HG02943 (cell line): Measurements from ENCODE around the gene POMZP3.
A peak's percentile ranks its signal among the peaks of the same experiment; 100 is the strongest.
"Not testable (repeated sequence)": the region's sequence is repeated elsewhere in the genome, so short reads cannot be mapped to it uniquely, and the experiment has no call there.

ENCODE experiments used
- ATAC-seq: cut with Tn5 transposase; IDR thresholded peaks from one replicate; pipeline ENCODE4 v1.9.1; 2021; ENCODE audit warnings: mild to moderate bottlenecking, low read depth, moderate library complexity; ENCODE audit not compliant: unreplicated experiment

The POMZP3 gene

DNA sequence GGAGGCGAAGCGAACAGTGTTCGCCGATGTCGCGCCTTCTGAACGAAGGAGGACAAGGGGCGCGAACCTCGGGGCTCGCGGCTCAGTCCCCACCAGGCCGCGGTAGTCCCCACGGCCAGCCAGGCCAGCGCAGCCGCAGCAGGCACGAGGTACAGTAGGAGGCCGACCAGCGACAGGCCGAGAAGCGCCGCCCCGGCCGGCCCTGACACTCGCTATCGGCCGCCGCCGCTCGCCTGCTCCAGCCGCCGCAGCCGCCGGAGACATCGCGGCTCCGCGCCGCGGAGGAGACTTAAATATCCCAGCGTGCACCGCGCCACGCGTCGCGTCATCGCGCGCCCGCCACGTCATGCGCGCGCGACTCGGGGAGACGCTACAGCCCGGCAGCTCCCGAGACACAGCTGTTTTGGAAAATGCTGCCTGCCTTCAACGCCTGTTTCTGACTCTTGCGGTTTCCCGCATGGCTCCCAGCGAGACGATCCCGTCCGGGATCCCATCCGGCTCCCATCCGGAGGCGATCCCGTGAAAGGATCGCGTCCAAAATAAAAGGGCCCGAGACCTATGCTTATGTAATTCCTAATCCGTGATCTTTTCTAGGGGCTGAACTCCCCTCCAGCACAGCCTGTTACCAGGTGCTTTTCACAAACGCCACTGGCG lies at the start of gene POMZP3:
POMZP3 (minus strand) TSS at position 291 of the 654 bp plus-strand sequence. CDS start 1,215 bp downstream, outside the sequence.
- peak; percentile 86 for ATAC-seq

DNA sequence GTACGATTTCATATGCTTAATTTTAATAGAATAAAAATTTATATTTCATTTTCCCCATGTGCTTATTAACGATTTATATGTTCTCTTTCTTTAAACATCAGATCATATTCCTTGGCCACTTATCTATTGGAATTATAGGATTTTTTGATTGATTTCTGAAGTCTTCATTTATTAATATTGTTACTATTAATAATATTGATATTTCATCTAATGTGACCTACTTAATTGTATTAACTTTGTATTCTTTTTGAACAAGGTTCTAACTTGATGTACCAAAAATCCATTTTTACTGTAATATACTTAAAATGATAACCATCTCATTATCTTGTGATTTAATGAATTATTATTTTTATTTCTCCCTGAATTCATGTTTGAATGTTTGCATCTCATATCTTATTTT lies 48.7 kb upstream of the POMZP3 start:
- ATAC-seq, result not testable (repeated sequence)

DNA sequence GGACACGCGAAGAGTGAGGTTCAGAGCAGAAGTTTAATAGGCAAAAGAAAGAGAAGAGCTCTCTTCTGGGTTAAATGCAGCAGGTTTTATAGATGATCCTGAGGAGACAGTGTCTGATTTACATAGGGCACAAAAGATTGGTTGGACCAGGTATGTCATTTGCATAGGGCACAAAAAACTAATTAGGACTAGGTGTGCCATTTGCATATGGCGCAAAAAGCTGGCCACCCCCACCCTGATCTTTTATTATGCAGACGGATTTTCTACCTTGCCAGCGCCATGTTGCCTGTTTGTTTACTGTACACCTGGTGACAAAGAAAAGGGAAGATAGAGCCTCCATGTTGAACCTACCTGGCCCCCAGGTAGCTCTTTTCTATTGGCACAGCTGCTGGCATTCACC lies 46.3 kb upstream of the POMZP3 start:
- ATAC-seq, result not testable (repeated sequence)

DNA sequence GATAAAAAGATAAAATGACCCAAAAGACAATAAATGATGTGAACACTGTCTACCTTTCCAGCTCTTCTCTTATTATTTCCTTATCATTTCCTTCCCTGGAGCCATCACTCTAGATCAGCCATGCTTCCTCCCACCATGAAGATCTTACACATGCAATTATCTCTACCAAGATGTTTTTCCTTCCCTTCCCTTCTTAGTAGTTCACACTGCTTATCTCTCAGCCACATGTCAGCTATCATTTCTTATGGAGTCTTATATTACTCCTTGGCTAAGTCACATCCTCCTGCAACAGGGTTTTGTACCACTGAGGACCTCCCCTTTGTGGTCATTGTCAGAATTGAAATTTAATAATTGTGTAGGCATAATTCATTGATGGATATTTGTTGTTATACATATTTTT lies 32.1 kb upstream of the POMZP3 start:
- ATAC-seq, result not testable (repeated sequence)

DNA sequence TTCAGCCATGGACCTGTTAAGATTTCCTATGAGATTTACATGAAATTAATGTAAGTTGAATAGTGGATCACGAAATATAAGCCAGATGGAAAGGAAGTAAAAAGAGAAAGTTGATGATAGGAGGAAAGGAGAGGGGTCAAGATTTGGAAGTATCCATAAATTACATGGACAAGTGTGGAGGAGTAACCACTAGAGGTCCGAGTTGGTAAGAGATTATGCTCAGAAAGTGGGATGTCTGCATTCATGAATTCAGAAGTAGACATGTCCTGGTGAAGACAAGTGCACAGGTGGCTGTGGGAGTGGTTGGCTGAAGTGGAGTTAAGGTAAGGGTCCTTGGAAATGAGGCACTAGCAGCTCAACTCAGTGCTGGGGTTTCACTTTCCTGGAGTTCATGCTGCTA lies 29.3 kb upstream of the POMZP3 start:
- not testable (repeated sequence) for ATAC-seq

DNA sequence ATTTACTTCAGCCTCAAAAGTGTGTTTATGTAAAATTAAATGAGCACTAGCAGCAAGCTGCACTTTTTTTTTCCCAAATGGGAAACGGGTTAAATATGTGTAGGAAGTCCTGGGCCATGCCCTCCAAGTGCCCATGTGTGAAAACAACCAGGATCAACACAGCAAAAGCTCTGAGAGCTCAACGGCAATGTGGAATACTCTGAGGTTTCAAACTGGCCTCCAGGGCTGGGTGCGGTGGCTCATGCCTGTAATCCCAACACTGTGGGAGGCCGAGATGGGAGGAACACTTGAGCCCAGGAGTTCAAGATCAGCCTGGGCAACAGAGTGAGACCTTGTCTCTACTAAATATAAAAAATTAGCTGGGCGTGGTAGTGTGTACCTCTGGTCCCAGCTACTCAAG lies 15.5 kb upstream of the POMZP3 start:
- ATAC-seq, result not testable (repeated sequence)

DNA sequence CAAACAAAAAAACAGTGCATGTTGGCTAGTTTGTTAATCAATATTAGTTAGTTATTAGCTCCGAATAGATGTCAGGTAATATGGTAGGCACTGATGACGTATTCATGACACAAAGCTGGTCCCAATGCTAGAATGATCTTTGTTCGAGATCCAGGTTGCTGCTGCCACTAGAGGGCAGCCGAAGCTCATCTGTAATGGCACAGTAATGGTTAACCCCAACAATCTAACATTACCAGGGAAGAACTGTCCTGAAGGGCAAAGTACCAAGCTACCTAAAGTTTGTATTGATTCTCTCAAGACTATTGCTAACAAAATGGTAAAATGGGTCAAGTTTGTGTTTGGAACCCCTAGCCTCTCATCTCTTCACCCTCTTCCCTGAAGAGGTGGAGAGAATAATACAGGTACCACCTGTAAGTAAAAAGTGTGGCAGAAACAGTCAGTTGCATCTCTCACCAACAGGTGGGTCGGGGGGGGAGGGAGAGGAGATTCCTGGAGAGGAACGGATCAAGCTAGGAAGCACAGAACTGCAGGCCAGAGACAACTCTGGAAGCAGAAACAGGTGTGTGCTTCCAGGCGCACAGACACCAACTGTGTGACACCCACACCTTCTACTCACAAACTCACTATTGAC lies 10.1 kb upstream of the POMZP3 start:
- ATAC-seq, result peak; percentile 88

DNA sequence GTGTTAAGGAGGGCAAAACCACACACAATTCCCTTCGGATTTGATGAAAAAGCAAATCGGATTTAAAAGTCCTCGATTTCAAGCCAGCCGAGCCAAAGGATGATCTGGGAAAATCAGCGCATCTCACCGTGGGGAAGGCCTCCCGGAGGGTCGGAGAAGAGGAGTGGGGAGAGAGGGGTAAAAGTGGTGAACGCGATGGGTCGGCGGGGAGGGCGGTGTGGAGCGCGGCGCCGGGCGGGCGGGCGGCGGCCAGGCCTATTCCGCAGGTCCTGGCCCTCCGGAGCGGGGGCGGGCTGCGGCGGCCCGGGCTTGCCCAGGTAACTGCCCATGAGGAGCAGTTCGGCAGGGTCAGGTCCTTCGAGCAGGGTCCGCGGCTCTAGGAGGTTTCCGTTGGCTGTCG lies 498 bp downstream of the POMZP3 start:
- ATAC-seq, result peak; percentile 36

DNA sequence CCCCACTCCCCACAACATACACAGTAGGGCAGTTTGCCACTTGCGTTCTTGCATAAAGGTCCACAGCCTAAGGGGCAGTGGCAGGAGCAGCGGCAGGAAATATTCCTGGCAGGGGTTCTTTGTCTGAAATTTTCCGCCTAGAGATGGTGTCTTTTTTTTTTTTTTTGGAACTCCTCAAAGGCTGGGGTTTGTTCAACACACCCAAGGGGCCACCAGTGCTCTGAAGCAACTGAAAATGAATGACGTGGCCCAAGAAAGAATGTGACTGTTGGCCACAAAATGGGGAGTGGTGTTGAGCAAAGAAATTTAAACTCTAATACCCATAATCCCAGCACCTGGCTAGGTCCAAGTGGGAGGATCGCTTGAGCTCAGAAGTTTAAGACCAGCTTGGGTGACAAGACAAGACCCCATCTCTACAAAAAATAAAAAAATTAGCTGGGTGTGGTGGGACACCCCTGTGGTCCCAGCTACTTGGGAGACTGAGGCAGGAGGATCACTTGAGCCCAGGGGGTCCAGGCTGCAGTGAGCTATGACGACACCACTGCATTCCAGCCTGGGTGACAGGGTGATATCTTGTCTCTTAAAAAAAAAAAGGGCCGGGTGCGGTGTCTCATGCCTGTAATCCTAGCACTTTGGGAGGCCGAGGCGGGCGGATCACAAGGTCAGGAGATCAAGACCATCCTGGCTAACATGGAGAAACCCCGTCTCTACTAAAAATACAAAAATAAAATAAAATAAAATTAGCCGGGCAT lies 7.5 kb downstream of the POMZP3 start:
- not testable (repeated sequence) for ATAC-seq

DNA sequence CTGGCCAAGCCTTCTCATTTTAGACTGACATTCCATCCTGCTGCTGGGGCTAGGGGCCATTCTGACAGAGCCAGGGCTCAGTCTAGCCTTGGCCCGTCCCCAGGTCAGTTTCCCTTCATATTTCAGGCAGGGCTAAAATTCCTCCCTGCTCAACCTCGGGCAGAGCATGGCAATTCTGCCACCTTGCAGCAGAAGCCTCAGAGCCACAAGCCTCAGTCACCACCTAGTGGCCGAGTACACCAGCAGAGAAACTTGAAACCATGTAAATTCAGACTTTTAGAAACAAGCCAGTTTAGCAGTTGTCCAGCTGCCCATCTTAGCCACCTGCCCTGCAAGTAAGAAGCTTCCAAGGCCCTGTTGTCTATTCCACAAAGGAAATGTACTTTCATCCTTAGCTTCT lies 13.3 kb downstream of the POMZP3 start:
- not testable (repeated sequence) for ATAC-seq

DNA sequence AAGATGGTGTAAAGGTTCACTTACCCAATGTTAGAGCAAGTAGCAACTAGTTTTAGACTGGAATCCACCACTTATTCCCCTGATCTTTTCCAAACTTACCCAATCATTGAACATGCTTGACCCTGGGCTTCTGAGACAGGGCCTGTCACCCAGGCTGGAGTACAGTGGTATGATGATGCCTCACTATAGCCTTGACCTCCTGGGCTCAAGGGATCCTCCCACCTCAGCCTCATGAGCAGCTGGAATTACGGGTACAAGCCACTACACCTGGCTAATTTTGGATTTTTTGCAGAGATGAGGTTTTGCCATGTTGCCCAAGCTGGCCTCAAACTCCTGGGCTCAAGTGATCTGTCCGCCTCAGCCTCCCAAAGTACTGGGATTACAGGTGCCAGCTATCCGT lies 14.8 kb downstream of the POMZP3 start:
- ATAC-seq, result not testable (repeated sequence)

DNA sequence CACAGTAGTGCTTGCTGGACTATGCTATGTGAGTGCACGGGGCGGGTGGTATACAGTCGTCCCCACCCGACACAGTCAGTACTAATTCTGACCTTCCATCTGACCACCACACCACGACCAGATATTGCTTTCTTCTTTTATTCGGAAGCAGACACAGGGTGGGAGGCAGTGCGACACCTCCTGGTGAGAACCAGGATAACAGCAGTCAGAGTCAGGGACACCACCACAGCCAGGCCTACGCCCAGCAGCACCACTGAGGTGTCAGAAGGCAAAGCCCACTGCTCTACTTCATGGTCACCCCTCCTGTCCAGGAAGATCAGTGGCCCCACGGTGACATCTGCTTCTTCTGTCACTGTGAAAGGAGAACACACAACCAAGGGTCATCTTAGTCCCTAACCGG lies 17.2 kb downstream of the POMZP3 start:
- peak; percentile 57 for ATAC-seq

DNA sequence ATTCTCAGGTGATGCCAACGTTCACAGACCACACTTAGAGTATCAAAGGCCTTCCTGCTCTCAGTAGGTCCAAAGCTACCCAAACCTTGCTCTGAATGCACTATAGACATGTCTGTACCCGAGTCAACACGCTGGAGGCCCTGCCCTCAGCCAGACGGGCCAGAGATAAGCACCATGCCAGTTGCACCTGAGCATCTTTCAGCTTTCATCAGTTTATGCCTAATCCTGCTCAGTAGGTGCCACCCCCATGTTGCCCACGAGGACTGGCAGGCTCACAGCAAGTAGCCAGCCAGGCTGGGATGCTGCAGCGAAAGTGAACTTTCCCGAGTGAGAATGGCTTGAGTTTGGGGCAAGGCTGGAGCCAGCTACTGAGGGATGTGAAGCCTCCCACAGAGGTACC lies 18.6 kb downstream of the POMZP3 start:
- not testable (repeated sequence) for ATAC-seq

DNA sequence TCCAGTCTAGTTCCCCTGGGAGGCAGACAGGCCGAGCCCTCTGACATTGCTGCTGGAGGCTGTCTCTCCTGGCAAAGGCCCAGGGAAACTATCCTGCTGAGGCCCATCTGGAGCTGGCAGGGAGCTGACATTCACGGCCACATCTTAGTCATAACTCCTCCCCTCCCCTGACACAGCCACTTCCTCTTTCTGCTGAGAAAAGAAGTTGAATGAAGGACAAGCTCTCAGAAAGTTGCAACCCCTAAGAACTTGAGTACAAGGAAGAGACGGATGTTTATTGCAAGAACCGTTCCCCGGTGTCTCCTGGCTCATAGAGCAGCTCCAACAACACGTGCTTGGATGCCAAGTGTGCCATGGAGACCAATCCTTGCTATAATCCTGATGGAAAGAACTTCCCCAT lies 21.1 kb downstream of the POMZP3 start:
- peak; percentile 89 for ATAC-seq

DNA sequence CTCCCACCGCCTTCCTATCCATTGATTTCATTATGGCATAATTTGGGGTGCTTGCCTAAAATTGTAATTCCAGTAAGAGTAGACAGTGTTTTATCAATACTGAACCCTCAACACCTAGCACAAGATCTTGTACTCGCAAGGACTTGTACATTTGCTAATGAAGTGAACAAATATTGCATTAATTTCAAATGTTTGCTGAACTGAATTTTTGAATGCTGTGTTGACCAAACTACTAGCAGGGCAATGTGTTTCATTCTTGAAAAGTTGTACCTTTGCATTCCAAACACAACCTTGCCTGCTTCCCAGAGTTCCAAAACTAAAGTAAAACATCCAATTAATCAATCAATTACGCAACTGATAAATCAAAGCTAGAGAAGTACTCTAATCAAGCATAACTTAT lies 26.4 kb downstream of the POMZP3 start:
- not testable (repeated sequence) for ATAC-seq

DNA sequence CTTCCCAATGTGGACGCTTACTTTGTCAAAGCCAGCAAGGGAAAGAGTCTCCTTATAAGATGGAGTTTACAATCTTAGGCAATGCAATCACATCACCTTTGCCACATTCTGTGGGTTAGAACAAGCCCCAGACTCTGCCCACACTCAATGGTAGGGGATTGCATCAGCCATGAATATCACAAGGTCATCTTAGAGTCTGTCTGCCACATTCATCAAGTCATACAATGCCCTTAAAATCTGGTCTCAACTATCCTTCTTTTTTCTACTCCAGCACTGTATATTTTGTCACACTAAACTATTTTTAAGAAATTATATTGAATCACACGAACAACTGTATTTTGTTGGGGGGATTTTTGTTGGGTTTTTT lies 27.0 kb downstream of the POMZP3 start:
- ATAC-seq, result not testable (repeated sequence)

DNA sequence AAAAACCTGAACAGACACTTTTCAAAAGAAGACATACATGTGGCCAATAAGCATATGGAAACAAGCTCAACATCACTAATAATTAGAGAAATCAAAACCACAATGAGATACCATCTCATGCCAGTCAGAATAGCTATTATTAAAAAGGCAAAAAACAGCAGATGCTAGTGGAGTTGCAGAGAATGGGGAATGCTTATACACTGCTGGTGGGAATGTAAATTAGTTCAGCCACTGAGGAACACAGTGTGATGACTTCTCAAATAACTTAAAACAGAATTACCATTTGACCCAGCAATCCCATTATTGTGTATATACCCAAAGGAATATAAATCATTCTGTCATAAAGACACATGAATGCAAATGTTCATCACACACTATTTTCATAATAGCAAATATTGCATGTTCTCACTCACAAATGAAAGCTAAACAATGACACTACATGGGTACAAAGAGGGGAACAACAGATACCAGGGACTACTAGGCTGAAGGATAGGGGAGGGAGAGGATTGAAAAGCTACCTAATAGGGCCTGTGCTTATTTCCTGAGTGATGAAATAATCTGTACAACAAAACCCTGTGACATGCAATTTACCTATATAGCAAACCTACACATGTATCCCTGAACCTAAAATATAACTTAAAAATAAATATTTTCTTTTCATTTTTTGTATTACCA lies 28.4 kb downstream of the POMZP3 start:
- ATAC-seq, result not testable (repeated sequence)

DNA sequence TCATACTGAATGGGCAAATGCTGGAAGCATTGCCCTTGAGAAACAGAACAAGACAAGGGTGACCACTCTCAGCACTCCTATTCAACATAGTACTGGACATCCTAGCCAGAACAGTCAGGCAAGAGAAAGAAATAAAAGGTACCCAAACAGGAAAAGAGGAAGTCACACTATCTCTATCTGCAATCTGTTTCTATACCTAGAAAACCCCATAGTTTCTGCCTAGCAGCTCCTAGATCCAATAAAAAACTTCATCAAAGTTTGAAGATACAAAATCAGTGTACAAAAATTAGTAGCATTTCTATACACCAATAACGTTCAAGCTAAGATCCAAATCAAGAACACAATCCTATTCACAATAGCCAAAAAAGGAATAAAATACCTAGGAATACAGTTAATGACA lies 29.8 kb downstream of the POMZP3 start:
- ATAC-seq, result not testable (repeated sequence)

DNA sequence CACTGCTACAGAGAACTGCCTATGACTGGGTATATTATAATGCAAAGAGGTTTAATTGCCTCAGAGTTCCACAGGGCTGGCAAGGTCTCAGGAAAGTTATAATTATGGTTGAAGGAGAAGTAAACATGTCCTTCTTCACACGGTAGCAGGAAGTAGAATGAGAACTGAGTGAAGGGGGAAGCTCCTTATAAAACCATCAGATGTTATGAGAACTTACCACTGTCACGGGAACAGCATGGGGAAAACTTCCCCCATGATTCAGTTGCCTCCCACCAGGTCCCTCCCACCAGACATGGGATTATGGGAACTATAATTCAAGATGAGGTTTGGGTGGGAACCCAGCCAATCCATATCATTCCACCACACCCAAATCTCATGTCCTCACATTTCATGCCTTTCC lies 34.4 kb downstream of the POMZP3 start:
- not testable (repeated sequence) for ATAC-seq

DNA sequence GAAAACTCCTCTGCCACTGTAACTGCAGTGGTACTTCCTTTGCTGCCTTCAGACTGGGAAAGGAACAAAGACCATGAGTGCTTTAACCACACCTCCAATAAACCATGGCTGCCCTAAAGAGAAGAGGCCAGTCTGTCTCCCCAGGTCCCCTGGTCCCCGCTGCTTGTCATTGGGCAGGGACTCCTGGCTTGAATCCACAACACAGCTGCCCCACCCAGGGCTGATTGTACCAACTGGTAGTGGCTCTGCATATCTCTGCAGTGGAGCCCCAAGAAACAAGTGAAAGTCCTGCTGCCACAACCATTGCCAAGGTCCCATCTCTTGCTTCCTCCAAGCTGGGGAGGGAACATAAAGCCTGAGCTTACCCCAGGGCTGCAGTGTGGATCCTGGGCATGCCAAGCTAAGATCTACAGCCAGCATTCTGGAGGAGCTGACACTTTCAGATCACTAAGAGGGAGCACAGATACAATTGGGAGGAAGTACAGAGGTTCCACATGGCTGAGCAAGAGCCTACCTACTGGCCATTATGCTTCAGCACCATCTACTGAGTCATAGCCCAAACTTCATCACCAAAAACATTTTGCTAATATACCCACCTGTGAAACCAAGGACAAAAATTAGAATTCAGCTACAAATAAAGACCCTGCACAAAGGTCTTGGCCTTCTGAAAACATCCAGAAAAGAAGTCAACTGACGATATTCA lies 35.3 kb downstream of the POMZP3 start:
- ATAC-seq, result not testable (repeated sequence)
